ENCODE measurements around the gene HES5. TPM values are rescaled to one million over a fixed set of nuclear protein-coding genes. Genes with fewer than 3 reads are reported as not detected.
"Not testable (repeated sequence)": the region's sequence is repeated elsewhere in the genome, so short reads cannot be mapped to it uniquely, and the experiment has no call there.

The HES5 gene
- total and polyA plus RNA-seq, 10 of the 15 experiments (the other 5 are each of a cell fraction or from before 2014, with no cell fraction given) = 0.12 to 0.15 TPM; not detected in 8

DNA sequence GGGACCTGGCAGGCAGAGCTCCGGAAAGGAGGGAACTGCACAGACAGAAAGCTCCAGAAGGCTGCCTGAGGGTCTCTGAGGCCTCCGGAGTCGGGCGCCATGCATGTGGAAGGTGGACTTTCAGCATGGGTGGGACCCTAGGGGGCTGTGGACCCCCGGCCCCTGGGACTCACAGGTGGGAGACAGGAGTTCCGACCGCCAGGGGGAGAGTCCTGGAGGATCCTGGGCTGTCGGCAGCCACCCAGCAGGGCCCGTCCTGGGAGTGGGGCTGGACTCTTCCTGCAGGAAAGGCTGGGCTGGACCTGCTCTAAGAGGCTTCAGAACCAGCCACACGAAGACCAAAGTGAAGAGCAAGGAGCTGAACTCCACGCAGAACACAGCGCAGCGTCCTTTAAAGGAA is 39.6 kb upstream of the HES5 start:
- H3K4me2 ChIP-seq (ENCODE audit: control insufficient read depth, insufficient read depth); CTCF ChIA-PET; H3K4me3 ChIP-seq; ATAC-seq; H4K20me1 ChIP-seq (ENCODE audit: control insufficient read depth, insufficient read depth); H3K9ac ChIP-seq (ENCODE audit: control insufficient read depth, insufficient read depth, low read length); SMC1A ChIA-PET (ENCODE audit: uncharacterized antibody, unreplicated experiment); H3K79me2 ChIP-seq (ENCODE audit: control insufficient read depth, insufficient read depth, low read length); H3K9me3 ChIP-seq (replicated peaks; ENCODE audit: control insufficient read depth, insufficient read depth, low read length); RAD21 ChIA-PET (ENCODE audit: unreplicated experiment); in situ Hi-C loops (cut with MboI); POLR2A ChIA-PET; H3K4me1 ChIP-seq (ENCODE audit: control insufficient read depth, insufficient read depth, low read length); H3K36me3 ChIP-seq (ENCODE audit: control insufficient read depth in 2 of 2, insufficient read depth in 2 of 2, low read length in 1 of 2); FAIRE-seq; intact Hi-C loops (cut with micrococcal nuclease; ENCODE audit: unreplicated experiment); DNase-seq (ENCODE audit: low read depth, low spot score); H2AFZ ChIP-seq (ENCODE audit: control insufficient read depth, low read depth, low read length); H3K27me3 ChIP-seq (replicated peaks in 1 of 2; ENCODE audit: control insufficient read depth in 2 of 2, insufficient read depth in 2 of 2, low read length in 1 of 2); H3K27ac ChIP-seq (ENCODE audit: control insufficient read depth, insufficient read depth); BruUV-seq (replicated peaks): not testable (repeated sequence)
- WGBS (ENCODE audit: insufficient coverage, insufficient replicate concordance, low lambda C conversion rate, missing lambda C conversion rate) = 75% methylated on average over 13 of the region's 13 CpGs

- ChIA-PET RAD21 (ENCODE audit: unreplicated experiment) (no interaction called here), CTCF (no interaction called here), POLR2A (no interaction called here), SMC1A (ENCODE audit: uncharacterized antibody, unreplicated experiment) (no interaction called here)
- no peaks in the 10 kb centered on the region for H3K27me3 ChIP-seq (replicated peaks in 1 of 2; ENCODE audit: control insufficient read depth in 2 of 2, insufficient read depth in 2 of 2, low read length in 1 of 2)
- TF ChIP-seq CBX5 (IDR thresholded peaks at IDR 0.05; ENCODE audit: low read depth) = no peak
- TF ChIP-seq SRF (IDR thresholded peaks at IDR 0.05; ENCODE audit: low read depth in 2 of 2, low read length in 2 of 2) = no peak
- TF ChIP-seq ZNF217 (IDR thresholded peaks at IDR 0.05) = no peak
- no peak for TF ChIP-seq IRF4 (IDR thresholded peaks at IDR 0.05; ENCODE audit: low read depth, low read length)
- TF ChIP-seq, protein P1, sequence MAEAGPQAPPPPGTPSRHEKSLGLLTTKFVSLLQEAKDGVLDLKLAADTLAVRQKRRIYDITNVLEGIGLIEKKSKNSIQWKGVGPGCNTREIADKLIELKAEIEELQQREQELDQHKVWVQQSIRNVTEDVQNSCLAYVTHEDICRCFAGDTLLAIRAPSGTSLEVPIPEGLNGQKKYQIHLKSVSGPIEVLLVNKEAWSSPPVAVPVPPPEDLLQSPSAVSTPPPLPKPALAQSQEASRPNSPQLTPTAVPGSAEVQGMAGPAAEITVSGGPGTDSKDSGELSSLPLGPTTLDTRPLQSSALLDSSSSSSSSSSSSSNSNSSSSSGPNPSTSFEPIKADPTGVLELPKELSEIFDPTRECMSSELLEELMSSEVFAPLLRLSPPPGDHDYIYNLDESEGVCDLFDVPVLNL (IDR thresholded peaks at IDR 0.05; ENCODE audit: low read depth, low read length) = no peak
- no peak for TF ChIP-seq NFXL1 (IDR thresholded peaks at IDR 0.05; ENCODE audit: borderline replicate concordance)
- no peak for TF ChIP-seq NR2C1 (IDR thresholded peaks at IDR 0.05)
- no peak for TF ChIP-seq MTA2 (IDR thresholded peaks at IDR 0.05; ENCODE audit: low read depth)
- no peak for TF ChIP-seq NBN (IDR thresholded peaks at IDR 0.05)
- no peak for TF ChIP-seq MXI1 (IDR thresholded peaks at IDR 0.05; ENCODE audit: low read depth, low read length)
- TF ChIP-seq NFYB (IDR thresholded peaks at IDR 0.05; ENCODE audit: insufficient read depth, low read depth, low read length) = no peak
- no peak for TF ChIP-seq BCL3 (IDR thresholded peaks at IDR 0.05; ENCODE audit: borderline replicate concordance, insufficient read depth, low read depth, low read length, poor library complexity, severe bottlenecking)
- no peak for TF ChIP-seq SREBF1 (IDR thresholded peaks at IDR 0.05; ENCODE audit: low read length)
- no peak for TF ChIP-seq CREM (IDR thresholded peaks at IDR 0.05; ENCODE audit: low read depth)
- in situ Hi-C loops (cut with MboI) (no loop called here), intact Hi-C loops (cut with micrococcal nuclease; ENCODE audit: unreplicated experiment) (no loop called here)
- H3K79me2 ChIP-seq (ENCODE audit: control insufficient read depth, insufficient read depth, low read length) = no peaks in the 10 kb centered on the region
- no peak overlapping the region for H3K4me3 ChIP-seq
- H3K9me3 ChIP-seq (replicated peaks; ENCODE audit: control insufficient read depth, insufficient read depth, low read length) = peaks cover 2% of the 10 kb centered on the region; the same call in 1 of the 3 replicates
- H3K4me1 ChIP-seq (ENCODE audit: control insufficient read depth, insufficient read depth, low read length) = no peaks in the 10 kb centered on the region
- no peak overlapping the region for H2AFZ ChIP-seq (ENCODE audit: control insufficient read depth, low read depth, low read length)
- ATAC-seq (no peak), DNase-seq (ENCODE audit: low read depth, low spot score) (no peak), FAIRE-seq (no peak)
- H4K20me1 ChIP-seq (ENCODE audit: control insufficient read depth, insufficient read depth) = no peaks in the 10 kb centered on the region
- no TSS peak for BruUV-seq (replicated peaks)
- no peaks in the 10 kb centered on the region for H3K36me3 ChIP-seq (ENCODE audit: control insufficient read depth in 2 of 2, insufficient read depth in 2 of 2, low read length in 1 of 2)
- no peak overlapping the region for H3K27ac ChIP-seq (ENCODE audit: control insufficient read depth, insufficient read depth)
- H3K9ac ChIP-seq (ENCODE audit: control insufficient read depth, insufficient read depth, low read length) = no peak overlapping the region
- WGBS (ENCODE audit: insufficient coverage, insufficient replicate concordance, low lambda C conversion rate, missing lambda C conversion rate) = 86% methylated on average over 15 of the region's 17 CpGs
- no peak overlapping the region for H3K4me2 ChIP-seq (ENCODE audit: control insufficient read depth, insufficient read depth)
Measured at GRCh38 chr1:2569060-2569459, 39.0 kb upstream of the HES5 start.
